H9 (cell line): ENCODE data around the gene NSUN2. TPM values are rescaled to one million over a fixed set of nuclear protein-coding genes. Genes with fewer than 3 reads are reported as not detected.

Experiments
- DNase-seq: peaks from one replicate; pipeline ENCODE4 v3.0.0-alpha.2; 2017
- H2AFZ ChIP-seq: one replicate; pipeline ENCODE4 v1.6.1; 2013; ENCODE audit warnings: mild to moderate bottlenecking, low read length, control low read depth, moderate library complexity
- H2AK5ac ChIP-seq: 2 replicates; pipeline ENCODE4 v1.6.1; 2013; ENCODE audit warnings: low read length, control low read depth, mixed read lengths; ENCODE audit not compliant: insufficient read length
- H2BK120ac ChIP-seq: one replicate; pipeline ENCODE4 v1.6.1; 2013; ENCODE audit warnings: low read depth, mild to moderate bottlenecking, low read length, control low read depth, inconsistent platforms; ENCODE audit not compliant: poor library complexity, severe bottlenecking
- H2BK12ac ChIP-seq: 2 replicates; pipeline ENCODE4 v1.6.1; 2013; ENCODE audit warnings: low read length, control low read depth, mixed read lengths, low read depth; ENCODE audit not compliant: insufficient read length
- H2BK15ac ChIP-seq: 2 replicates; pipeline ENCODE4 v1.6.1; 2013; ENCODE audit warnings: low read depth, low read length, control low read depth
- H2BK20ac ChIP-seq: one replicate; pipeline ENCODE4 v1.6.1; 2013; ENCODE audit warnings: low read depth, mild to moderate bottlenecking, low read length, control low read depth, inconsistent platforms; ENCODE audit not compliant: poor library complexity, severe bottlenecking
- H2BK5ac ChIP-seq: 2 replicates; pipeline ENCODE4 v1.6.1; 2013; ENCODE audit warnings: low read length, control low read depth, mixed read lengths; ENCODE audit not compliant: insufficient read length
- H3K14ac ChIP-seq: 2 replicates; pipeline ENCODE4 v1.6.1; 2013; ENCODE audit warnings: low read length, control low read depth; ENCODE audit not compliant: insufficient read depth
- H3K18ac ChIP-seq: 2 replicates; pipeline ENCODE4 v1.6.1; 2013; ENCODE audit warnings: low read depth, mild to moderate bottlenecking, mixed read lengths, low read length, control low read depth; ENCODE audit not compliant: insufficient read length
- H3K23ac ChIP-seq: 2 replicates; pipeline ENCODE4 v1.6.1; 2013; ENCODE audit warnings: low read length, control low read depth, mixed read lengths, low read depth; ENCODE audit not compliant: insufficient read length
- H3K23me2 ChIP-seq: 2 replicates; pipeline ENCODE4 v1.6.1; 2013; ENCODE audit warnings: low read depth, mild to moderate bottlenecking, mixed read lengths, low read length, control low read depth; ENCODE audit not compliant: insufficient read length, poor library complexity, severe bottlenecking
- H3K27ac ChIP-seq: 2 replicates; pipeline ENCODE4 v1.5.1; 2013; ENCODE audit warnings: low read length, control low read depth, mixed read lengths, low read depth; ENCODE audit not compliant: insufficient read length
- H3K27me3 ChIP-seq: 2 replicates; pipeline ENCODE4 v1.6.1; 2013; ENCODE audit warnings: low read length, control low read depth, inconsistent platforms; ENCODE audit not compliant: insufficient read depth
- H3K4ac ChIP-seq: 2 replicates; pipeline ENCODE4 v1.6.1; 2013; ENCODE audit warnings: low read depth, mild to moderate bottlenecking, control low read depth, inconsistent platforms, low read length, moderate library complexity
- H3K4me1 ChIP-seq: 2 replicates; pipeline ENCODE4 v1.6.1; 2013; ENCODE audit warnings: low read length, control low read depth, inconsistent platforms; ENCODE audit not compliant: insufficient read depth
- H3K4me2 ChIP-seq: 2 replicates; pipeline ENCODE4 v1.6.1; 2013; ENCODE audit warnings: low read length, control low read depth, mixed read lengths; ENCODE audit not compliant: insufficient read length, insufficient read depth
- H3K56ac ChIP-seq: 2 replicates; pipeline ENCODE4 v1.6.1; 2013; ENCODE audit warnings: low read depth, mild to moderate bottlenecking, mixed read lengths, low read length, control low read depth; ENCODE audit not compliant: insufficient read length
- H3K79me1 ChIP-seq: 2 replicates; pipeline ENCODE4 v1.6.1; 2013; ENCODE audit warnings: low read depth, mild to moderate bottlenecking, moderate library complexity, low read length, control low read depth, inconsistent platforms; ENCODE audit not compliant: insufficient read depth, poor library complexity, severe bottlenecking
- H3K79me2 ChIP-seq: 2 replicates; pipeline ENCODE4 v1.6.1; 2013; ENCODE audit warnings: low read length, control low read depth, inconsistent platforms; ENCODE audit not compliant: insufficient read depth
- H3K9ac ChIP-seq: 2 replicates; pipeline ENCODE4 v1.6.1; 2013; ENCODE audit warnings: low read length, control low read depth, mixed read lengths; ENCODE audit not compliant: insufficient read length; ENCODE audit errors: extremely low read depth
- H3K9me3 ChIP-seq: one replicate; pipeline ENCODE4 v1.6.1; 2013; ENCODE audit warnings: low read depth, low read length, inconsistent platforms; ENCODE audit not compliant: control insufficient read depth
- H3T11ph ChIP-seq: one replicate; pipeline ENCODE4 v1.6.1; 2013; ENCODE audit warnings: mild to moderate bottlenecking, low read length, control low read depth, inconsistent platforms
- H4K20me1 ChIP-seq: one replicate; pipeline ENCODE4 v1.6.1; 2013; ENCODE audit not compliant: control insufficient read depth, insufficient read length, insufficient read depth
- H4K5ac ChIP-seq: 2 replicates; pipeline ENCODE4 v1.6.1; 2013; ENCODE audit warnings: low read depth, mild to moderate bottlenecking, mixed read lengths, low read length, control low read depth; ENCODE audit not compliant: insufficient read length
- H4K8ac ChIP-seq: replicated peaks from 2 replicates; pipeline ENCODE4 v1.6.1; 2013; ENCODE audit warnings: low read length, control low read depth, mixed read lengths, low read depth; ENCODE audit not compliant: insufficient read length
- H4K91ac ChIP-seq: 2 replicates; pipeline ENCODE4 v1.6.1; 2013; ENCODE audit warnings: low read depth, mild to moderate bottlenecking, moderate library complexity, mixed read lengths, low read length, control low read depth; ENCODE audit not compliant: insufficient read length
- H3K27ac Mint-ChIP-seq, 3 experiments: 2 replicates in 2 of 3; 3 replicates in 1 of 3; pipeline ENCODE4 v1.8.0; 2020 to 2021; ENCODE audit warnings: mixed read lengths in 3 of 3, mild to moderate bottlenecking in 1 of 3, moderate library complexity in 1 of 3
- H3K27me3 Mint-ChIP-seq: 2 replicates; pipeline ENCODE4 v1.8.0; 2021; ENCODE audit warnings: low read depth, mild to moderate bottlenecking, moderate library complexity, mixed read lengths
- H3K36me3 Mint-ChIP-seq, 3 experiments: 2 replicates in 2 of 3; 3 replicates in 1 of 3; pipeline ENCODE4 v1.8.0; 2020 to 2021; ENCODE audit warnings: low read depth in 3 of 3, mixed read lengths in 3 of 3; ENCODE audit not compliant: insufficient read depth in 1 of 3
- H3K4me1 Mint-ChIP-seq, 2 experiments: 2 replicates each; pipeline ENCODE4 v1.8.0; 2020; ENCODE audit warnings: mixed read lengths in 2 of 2
- H3K4me3 Mint-ChIP-seq, 2 experiments: 2 replicates in 1 of 2; 3 replicates in 1 of 2; pipeline ENCODE4 v1.8.0; 2020 to 2021; ENCODE audit warnings: mild to moderate bottlenecking in 2 of 2, mixed read lengths in 2 of 2, moderate library complexity in 1 of 2
- H3K9me3 Mint-ChIP-seq, 2 experiments: 2 replicates in 1 of 2; 3 replicates in 1 of 2; pipeline ENCODE4 v1.8.0; 2020; ENCODE audit warnings: mild to moderate bottlenecking in 2 of 2, mixed read lengths in 2 of 2, moderate library complexity in 1 of 2
- WGBS: extraction: QIAGEN DNeasy Blood & Tissue Kit; methylation state at CpG from one replicate; pipeline ENCODE4 v1.1.7; 2013; ENCODE audit warnings: missing lambda C conversion rate, low lambda C conversion rate, mixed read lengths; ENCODE audit not compliant: insufficient read length; ENCODE audit errors: extremely low coverage; 5-methylcytosine and 5-hydroxymethylcytosine counted together
- total RNA-seq: library from RNA; stranded (reverse); gene quantifications from 2 replicates; pipeline ENCODE4 v1.2.1, GENCODE V29; 2021
- TF ChIP-seq, protein P1 (sequence below): fragments of 200-600 bp; sonication (generic); conservative IDR thresholded peaks from 3 replicates; pipeline ENCODE4 v1.8.0; 2021; ENCODE audit warnings: antibody characterized with exemption, mild to moderate bottlenecking

Gene NSUN2
- total RNA-seq, 1 experiment from 2014 or later: 115 TPM

DNA sequence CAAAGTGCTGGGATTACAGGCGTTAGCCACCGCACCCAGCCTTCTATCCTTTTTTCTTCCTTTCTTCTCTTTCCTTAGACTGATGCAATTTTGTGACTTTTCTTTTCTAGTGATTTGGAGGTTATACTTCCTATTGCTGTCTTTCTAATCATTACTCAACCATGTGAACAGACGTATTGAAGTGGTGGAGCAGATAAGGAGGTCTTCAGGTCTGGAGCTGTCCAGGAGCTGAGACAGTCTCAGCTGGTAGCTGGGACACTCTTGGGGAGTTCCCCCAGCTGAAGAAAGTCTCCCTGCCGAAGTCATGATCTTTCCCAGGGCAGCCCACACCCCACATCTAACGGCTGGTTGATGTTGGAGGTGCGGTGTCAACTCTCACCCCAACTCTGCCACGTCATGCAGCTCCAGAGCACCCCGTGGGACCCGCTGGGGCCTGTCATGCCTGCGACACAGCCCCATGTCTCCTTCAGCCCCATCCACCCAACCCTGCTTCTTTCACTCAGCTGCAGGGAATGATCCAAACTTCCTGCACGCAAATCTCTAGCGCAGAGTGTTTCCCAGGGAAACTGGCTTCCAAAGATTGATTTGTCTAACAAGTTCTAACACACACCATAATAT, 41.1 kb downstream of the NSUN2 start:
- H3K23ac ChIP-seq: no peak overlapping the region
- H3K79me2 ChIP-seq: no peaks in the 10 kb centered on the region
- H3K18ac ChIP-seq: no peak overlapping the region
- H2BK15ac ChIP-seq: no peak overlapping the region
- Mint-ChIP-seq H3K27ac (no peak overlapping the region; a peak in 1 of 7 replicates), H3K36me3 (peaks cover 0 to 6% (median 4%) of the 10 kb centered on the region in 3 experiments; a peak in 5 of 7 replicates), H3K27me3 (peaks cover 8% of the 10 kb centered on the region), H3K4me3 (no peak overlapping the region), H3K4me1 (0 out of 4 replicates have a peak, but pooled peaks cover 0 to 2% of the 10 kb centered on the region in 2 experiments), H3K9me3 (no peaks in the 10 kb centered on the region)
- no peak overlapping the region for H3K56ac ChIP-seq
- H3K79me1 ChIP-seq: no peaks in the 10 kb centered on the region
- H3K27me3 ChIP-seq: no peaks in the 10 kb centered on the region
- no peak overlapping the region for H2AFZ ChIP-seq
- H3K14ac ChIP-seq: no peak overlapping the region
- no peak overlapping the region for H4K5ac ChIP-seq
- H3K4me1 ChIP-seq: no peaks in the 10 kb centered on the region
- TF ChIP-seq, protein P1, sequence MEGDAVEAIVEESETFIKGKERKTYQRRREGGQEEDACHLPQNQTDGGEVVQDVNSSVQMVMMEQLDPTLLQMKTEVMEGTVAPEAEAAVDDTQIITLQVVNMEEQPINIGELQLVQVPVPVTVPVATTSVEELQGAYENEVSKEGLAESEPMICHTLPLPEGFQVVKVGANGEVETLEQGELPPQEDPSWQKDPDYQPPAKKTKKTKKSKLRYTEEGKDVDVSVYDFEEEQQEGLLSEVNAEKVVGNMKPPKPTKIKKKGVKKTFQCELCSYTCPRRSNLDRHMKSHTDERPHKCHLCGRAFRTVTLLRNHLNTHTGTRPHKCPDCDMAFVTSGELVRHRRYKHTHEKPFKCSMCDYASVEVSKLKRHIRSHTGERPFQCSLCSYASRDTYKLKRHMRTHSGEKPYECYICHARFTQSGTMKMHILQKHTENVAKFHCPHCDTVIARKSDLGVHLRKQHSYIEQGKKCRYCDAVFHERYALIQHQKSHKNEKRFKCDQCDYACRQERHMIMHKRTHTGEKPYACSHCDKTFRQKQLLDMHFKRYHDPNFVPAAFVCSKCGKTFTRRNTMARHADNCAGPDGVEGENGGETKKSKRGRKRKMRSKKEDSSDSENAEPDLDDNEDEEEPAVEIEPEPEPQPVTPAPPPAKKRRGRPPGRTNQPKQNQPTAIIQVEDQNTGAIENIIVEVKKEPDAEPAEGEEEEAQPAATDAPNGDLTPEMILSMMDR: no peak
- no peak overlapping the region for H2BK120ac ChIP-seq
- peak; percentile 4 for DNase-seq
- no peaks in the 10 kb centered on the region for H3K23me2 ChIP-seq
- H2BK20ac ChIP-seq: no peak overlapping the region
- no peak overlapping the region for H3K4me2 ChIP-seq
- H3K27ac ChIP-seq: no peak overlapping the region
- no peaks in the 10 kb centered on the region for H3K9me3 ChIP-seq
- H3K9ac ChIP-seq: no peak overlapping the region
- H2BK12ac ChIP-seq: no peak overlapping the region
- no peak overlapping the region for H3K4ac ChIP-seq
- H4K91ac ChIP-seq: no peak overlapping the region
- H4K8ac ChIP-seq: no peak overlapping the region
- no peak overlapping the region for H3T11ph ChIP-seq
- WGBS: no CpG with 5 or more reads among the region's 12 CpGs
- H2BK5ac ChIP-seq: no peak overlapping the region
- H4K20me1 ChIP-seq: no peaks in the 10 kb centered on the region
- H2AK5ac ChIP-seq: no peak overlapping the region
